ENCODE results near the gene SFT2D3. TPM values are rescaled to one million over a fixed set of nuclear protein-coding genes. Genes with fewer than 3 reads are reported as not detected.
A peak's percentile ranks its signal among the peaks of the same experiment; 100 is the strongest.

The SFT2D3 gene
- total RNA-seq, 1 experiment from 2014 or later = 4.7 TPM

- H3K4me3 Mint-ChIP-seq = peak overlapping the region; percentile 61 to 77
Measured at GRCh38 chr2:127674241-127675209, 26.8 kb upstream of the SFT2D3 start.

More at GRCh38 chr2:127674241-127675209, 26.8 kb upstream of the SFT2D3 start:
- Mint-ChIP-seq H3K27me3 (ENCODE audit: low read depth) (peaks cover 83% of the 10 kb centered on the region), H3K27ac (no peak overlapping the region), H3K4me1 (peaks cover 6 to 10% of the 10 kb centered on the region in 2 experiments; a peak in 3 of 4 replicates), H3K36me3 (ENCODE audit: insufficient read depth in 1 of 3, low read depth in 3 of 3) (no peaks in the 10 kb centered on the region; a peak in 1 of 7 replicates), H3K9me3 (no peaks in the 10 kb centered on the region)
- H3K27ac ChIP-seq (ENCODE audit: insufficient read length, low read depth, low read length) = no peak overlapping the region
- no peaks in the 10 kb centered on the region for H3K79me1 ChIP-seq (ENCODE audit: insufficient read depth, low read depth, low read length, poor library complexity, severe bottlenecking)
- no peak overlapping the region for H2AFZ ChIP-seq (ENCODE audit: low read length)
- H3K23ac ChIP-seq (ENCODE audit: insufficient read length, low read depth, low read length) = no peak overlapping the region
- H4K20me1 ChIP-seq (ENCODE audit: control insufficient read depth, insufficient read depth, insufficient read length) = no peaks in the 10 kb centered on the region
- H3K23me2 ChIP-seq (ENCODE audit: insufficient read length, low read depth, low read length, poor library complexity, severe bottlenecking) = peaks cover 6% of the 10 kb centered on the region
- no peak for TF ChIP-seq CTCF (conservative IDR thresholded peaks at IDR 0.05)
- H2BK20ac ChIP-seq (ENCODE audit: low read depth, low read length, poor library complexity, severe bottlenecking) = no peak overlapping the region
- H2AK5ac ChIP-seq (ENCODE audit: insufficient read length, low read length) = no peak overlapping the region
- H3K27me3 ChIP-seq (ENCODE audit: insufficient read depth, low read length) = peaks cover 13% of the 10 kb centered on the region
- no peaks in the 10 kb centered on the region for H3K79me2 ChIP-seq (ENCODE audit: insufficient read depth, low read length)
- H3K9ac ChIP-seq (ENCODE audit: extremely low read depth, insufficient read length, low read length) = no peak overlapping the region
- H3K14ac ChIP-seq (ENCODE audit: insufficient read depth, low read length) = no peak overlapping the region; the same call in 1 of the 2 replicates
- H3K4ac ChIP-seq (ENCODE audit: low read depth, low read length) = no peak overlapping the region
- H2BK120ac ChIP-seq (ENCODE audit: low read depth, low read length, poor library complexity, severe bottlenecking) = no peak overlapping the region
- no peak overlapping the region for H2BK5ac ChIP-seq (ENCODE audit: insufficient read length, low read length)
- H4K8ac ChIP-seq (replicated peaks; ENCODE audit: insufficient read length, low read depth, low read length) = no peak overlapping the region
- no peak overlapping the region for H3T11ph ChIP-seq (ENCODE audit: low read length)
- H3K4me2 ChIP-seq (ENCODE audit: insufficient read depth, insufficient read length, low read length) = peak overlapping the region; percentile 47
- no peaks in the 10 kb centered on the region for H3K4me1 ChIP-seq (ENCODE audit: insufficient read depth, low read length)
- H3K56ac ChIP-seq (ENCODE audit: insufficient read length, low read depth, low read length) = no peak overlapping the region
- H2BK12ac ChIP-seq (ENCODE audit: insufficient read length, low read depth, low read length) = no peak overlapping the region
- no peak overlapping the region for H4K5ac ChIP-seq (ENCODE audit: insufficient read length, low read depth, low read length)
- no peak overlapping the region for H4K91ac ChIP-seq (ENCODE audit: insufficient read length, low read depth, low read length)
- peak; percentile 35 for DNase-seq
- H3K9me3 ChIP-seq (ENCODE audit: control insufficient read depth, low read depth, low read length) = no peaks in the 10 kb centered on the region
- no CpG with 5 or more reads among the region's 72 CpGs for WGBS (ENCODE audit: extremely low coverage, insufficient read length, low lambda C conversion rate)
- H3K18ac ChIP-seq (ENCODE audit: insufficient read length, low read depth, low read length) = no peak overlapping the region
- H2BK15ac ChIP-seq (ENCODE audit: low read depth, low read length) = no peak overlapping the region

All from H9 (cell line).